GM21529 (cell line): Measurements from ENCODE around the gene ABLIM2.

Experiments
- ATAC-seq: cut with Tn5 transposase; IDR thresholded peaks from one replicate; pipeline ENCODE4 v1.9.1; 2021; ENCODE audit not compliant: unreplicated experiment

The ABLIM2 gene

DNA sequence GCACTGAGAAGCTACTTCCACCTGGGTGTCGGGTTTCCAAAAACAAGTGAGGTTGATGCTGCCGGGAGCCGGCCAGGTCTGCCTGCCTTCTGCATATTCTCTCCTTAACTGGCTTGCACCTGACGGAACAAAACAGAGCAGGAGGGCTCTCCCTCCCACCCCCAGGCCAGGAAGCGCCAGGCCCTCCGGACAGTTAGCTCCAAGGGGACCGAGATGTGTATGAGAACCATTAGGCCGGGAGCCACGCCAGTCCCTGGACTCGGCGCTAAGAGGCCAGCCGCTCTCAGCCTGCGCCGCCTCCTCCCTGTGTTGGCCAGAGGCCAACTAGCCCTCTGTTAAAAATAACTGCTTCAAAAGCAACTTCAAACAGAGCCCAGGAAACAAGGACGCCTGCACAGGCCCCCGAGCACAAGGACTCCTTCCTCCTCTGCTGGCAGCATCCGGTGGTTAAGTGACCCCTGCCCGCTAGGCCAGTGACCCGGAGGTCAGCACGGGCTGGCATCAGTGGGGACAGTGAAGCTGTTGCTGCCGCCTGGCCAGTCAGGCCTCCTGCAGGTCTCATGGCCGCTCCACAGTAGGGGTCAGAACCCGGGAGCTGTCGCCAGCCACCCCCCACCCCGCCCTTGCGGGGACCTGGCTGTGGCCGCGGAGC, 107.9 kb downstream of the ABLIM2 start:
- no peak for ATAC-seq

DNA sequence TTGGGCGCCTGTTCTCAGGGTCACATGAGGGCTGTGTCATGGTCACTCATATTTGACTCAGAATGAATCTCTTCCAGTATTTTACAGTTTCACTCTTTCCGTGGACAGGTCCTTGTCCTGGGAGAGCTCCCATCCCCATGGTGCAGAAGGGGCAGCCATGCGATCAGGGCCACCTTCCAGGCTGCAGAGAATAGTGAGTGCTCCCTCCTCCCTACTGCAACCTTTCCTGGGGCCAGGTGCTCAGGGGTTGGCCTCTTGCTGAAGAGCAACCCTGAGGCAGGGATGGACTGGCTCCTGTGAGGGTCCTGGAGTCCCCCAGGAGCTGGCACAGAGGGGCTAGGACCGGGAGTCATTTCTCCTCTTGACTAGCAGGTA, 108.4 kb downstream of the ABLIM2 start:
- no peak for ATAC-seq

DNA sequence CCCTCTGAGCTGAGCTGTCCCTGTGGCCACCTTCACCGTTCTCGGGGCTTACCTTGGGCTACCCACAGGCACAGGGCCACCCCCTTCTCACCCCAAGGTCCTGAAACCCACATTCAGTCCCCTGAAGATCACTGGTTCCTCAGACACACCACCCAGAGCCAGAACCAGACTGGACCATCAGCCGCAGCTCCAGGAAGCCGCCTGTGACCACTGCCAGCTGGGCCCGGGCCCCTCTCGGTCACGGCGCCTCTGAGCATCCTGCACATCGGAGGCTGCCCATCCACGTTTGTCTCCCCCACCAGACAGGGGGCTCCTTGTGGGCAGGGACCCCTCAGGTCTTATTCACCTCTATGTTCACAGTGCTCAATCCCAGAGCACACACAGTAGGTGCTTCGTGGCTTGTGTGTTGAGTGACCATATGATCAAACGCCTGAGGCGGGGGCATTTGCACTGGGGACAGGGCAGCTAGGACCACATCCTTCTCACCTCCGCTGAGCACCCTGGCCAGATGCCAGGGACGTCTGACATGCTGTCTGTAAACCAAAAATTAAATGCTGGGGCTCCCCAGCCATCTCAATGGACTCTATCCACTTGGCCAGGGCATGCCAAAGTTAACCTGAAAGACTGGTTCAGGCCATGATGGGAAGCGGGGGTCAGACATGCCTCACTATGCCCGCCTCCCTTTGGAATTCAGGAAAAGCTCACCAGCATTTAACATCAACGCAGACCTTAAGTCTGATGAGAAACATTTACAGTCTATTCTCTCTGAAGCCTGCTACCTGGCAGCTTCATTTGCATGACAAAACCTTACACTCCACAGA, 109.5 kb downstream of the ABLIM2 start:
- ATAC-seq = no peak

DNA sequence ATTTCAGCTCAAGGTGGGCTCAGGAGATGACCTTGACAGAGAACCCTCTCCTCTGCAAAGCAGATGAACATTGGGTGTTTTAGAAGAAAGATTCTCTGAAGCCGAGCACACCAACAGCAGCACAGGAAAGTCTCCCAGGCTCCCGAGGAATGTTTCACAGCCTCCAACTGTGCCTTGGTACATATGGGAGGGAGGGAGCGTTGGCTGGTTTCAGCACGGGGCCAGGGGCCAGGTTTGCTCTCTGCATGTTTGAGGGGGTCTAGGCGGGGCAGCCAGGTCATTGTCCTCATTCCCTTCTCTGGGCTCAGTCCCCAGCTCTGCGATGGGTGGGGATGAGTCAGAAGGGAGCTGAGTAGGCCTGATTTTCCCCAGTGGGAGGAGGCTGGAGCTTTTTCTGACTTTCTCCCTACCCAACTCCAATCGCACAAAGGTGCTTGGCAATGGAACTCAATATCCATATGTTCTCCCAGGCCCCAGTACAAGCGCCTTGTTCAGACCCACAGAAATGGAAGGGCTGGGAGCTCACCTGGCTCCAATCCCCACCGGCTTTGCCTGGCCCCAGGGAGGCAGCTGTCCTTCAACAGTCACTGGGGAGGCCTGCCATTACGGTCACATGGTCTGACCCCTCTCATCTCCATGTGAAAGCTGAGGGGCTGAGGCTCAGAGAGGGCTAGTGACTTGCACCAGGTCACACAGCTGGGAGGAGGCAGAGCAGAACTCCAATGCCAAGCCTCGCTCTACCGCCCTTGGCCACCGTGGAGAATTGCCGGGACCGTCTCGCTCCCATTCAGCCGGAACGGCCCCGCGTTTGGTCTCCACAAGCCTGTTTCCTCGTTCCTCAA, 110.6 kb downstream of the ABLIM2 start:
- no peak for ATAC-seq

DNA sequence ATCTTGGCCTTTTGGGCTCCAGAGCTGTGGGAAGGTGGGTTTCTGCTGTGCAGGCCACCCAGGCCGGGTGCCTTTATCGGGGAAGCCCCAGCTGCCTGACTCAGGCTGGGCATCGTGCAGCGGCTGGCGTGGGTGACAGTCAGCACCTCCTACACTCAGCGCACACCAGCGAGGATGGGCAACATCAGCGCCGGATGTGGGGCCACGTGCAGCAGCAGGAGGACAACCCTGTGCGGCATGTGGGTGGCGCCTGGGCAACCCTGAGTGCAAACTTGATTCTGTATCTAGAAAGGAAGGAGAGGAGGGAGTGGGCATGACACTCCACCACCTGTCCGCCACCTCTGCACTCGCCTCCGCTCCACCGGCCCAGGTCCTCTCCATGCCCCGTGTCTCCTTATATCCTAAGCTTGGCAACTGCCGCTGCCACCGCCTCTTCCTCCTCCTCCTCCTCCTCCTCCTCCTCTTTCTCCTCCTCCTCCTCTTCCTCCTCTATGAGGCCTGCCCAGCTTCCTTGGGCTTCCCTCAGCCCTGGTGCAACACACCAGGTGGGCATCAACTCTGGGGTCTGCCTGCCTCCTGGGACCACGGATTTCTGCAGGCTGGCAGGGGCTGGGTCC, 111.6 kb downstream of the ABLIM2 start:
- ATAC-seq = no peak

DNA sequence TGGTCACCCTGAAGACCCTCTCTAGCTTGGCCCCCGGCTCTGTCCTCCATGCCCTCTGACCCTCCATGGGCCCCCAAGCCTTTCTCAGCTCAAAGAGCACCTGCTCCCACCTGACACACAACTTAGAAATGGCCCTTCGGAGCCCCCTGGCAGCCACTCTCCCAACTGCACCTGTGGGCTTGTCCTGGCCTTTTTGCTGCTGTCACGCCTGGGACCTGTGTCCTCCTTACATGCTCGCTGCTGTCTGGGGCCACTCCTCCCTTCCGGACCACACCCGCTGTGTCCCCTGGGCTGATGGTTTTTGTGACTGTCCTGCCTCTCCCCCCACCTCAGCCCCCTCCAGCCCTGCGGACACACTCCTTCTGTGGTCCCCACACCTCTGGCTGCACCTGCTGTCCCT, 112.7 kb downstream of the ABLIM2 start:
- ATAC-seq = no peak

DNA sequence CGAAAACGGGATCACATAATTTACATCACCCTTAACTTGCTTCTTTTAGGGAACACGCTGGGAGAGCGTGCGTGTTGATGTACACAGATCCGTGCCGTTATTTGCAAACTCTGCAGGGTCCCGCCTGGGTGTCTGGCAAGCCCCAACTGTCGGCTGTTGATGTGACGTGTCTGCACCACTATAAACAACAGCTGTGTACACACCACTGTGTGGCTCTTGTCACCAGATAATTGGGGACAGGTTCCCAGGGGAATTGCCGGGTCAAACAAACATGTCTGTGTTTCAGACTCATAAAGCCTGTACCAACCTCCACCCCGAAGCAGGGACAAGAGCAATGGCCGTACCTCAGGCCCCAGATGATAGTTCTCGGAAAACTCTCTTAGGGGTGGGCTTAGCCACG, 113.9 kb downstream of the ABLIM2 start:
- no peak for ATAC-seq

DNA sequence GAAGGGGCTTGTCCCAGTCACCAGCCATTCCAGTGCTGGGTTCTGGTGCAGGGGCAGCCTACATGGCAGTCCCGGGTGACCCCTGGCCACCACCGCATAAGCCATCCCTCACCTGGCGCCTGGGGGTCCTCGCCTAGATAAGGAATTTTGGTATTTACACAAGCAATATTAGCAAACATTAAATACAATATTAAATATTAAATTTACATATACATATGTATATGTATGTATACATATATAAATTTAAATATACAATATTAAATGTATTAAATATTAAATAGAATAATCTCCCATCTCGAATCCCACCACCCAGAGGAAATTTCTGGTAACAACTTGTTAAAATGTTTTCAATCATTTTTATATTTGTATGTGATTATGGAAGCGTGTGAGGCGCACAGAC, 114.4 kb downstream of the ABLIM2 start:
- ATAC-seq = no peak

DNA sequence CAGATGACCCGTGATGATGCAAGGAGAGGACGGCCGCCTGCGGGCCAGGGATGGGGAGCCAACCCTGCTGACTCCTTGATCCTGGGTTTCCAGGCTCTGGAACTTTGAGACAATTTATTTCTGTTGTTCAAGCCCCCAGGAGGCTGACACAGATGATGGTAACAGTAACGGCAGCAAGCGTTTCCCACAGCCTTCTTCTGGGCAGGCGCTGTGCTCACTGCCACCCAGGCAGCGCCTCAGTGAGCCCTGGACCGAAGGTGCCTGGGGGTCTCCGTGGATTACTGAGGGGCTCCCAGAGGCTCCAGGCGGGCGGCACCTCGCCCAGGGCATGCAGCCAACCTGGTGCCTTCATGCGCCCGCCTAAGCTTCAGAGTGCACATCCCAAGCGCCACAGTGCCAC, 115.0 kb downstream of the ABLIM2 start:
- ATAC-seq = no peak

DNA sequence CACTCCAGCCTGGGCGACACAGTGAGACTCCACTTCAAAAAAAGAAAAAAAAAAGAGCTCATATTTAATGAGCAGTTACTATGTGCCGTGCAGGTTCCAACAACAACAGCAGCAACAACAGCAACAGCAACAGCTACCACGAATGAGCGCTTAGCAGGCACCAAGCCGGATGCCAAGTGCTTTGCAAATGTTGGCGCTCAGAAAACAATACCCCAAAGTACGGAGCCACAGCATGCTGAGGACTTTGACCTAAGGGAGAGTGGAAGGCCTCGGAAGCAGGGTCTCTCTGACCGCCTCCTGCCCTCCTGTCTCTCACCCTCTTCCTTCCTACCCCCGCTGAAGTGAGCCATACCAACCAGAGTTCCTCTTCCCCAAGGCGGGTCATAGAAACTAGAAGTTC, 116.7 kb downstream of the ABLIM2 start:
- ATAC-seq = no peak

DNA sequence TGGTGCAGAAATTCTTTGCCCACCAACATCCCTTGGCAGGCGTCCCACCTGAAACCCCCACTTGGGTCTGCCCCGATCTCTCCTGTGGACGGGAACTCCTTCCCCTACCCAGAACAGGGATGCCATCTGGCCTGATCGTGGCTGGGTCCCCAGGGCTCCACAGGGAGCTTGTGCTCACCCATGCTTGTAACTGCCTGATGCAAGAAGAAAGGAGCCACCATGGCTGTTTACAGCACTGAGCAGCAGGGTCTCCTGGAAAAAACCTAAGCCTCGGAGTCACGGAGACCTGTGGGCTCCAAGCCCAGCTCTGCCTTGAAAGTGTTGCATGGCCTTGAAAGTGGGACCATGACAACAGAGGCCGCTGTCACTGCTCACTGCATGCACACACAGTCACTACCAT, 117.4 kb downstream of the ABLIM2 start:
- ATAC-seq = no peak

DNA sequence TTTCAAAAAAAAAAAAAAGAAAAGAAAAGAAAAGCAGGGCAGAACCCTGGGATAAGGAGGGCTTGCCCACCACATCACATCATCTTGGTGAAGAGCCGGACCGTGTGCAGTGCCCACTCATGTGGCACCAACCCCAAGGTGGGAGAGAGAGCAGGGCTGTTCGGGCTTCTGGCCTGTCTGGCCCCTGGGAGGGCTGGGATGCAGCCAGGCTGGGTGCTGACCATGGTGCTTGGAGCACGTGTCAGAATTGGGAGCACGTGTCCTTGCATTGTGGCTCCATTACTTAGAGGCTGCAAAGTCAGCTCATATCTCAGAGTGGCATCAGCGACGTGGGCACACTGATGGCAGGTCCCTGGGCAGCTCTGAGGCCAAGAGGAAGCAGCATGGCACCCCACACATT, 118.0 kb downstream of the ABLIM2 start:
- ATAC-seq = no peak

DNA sequence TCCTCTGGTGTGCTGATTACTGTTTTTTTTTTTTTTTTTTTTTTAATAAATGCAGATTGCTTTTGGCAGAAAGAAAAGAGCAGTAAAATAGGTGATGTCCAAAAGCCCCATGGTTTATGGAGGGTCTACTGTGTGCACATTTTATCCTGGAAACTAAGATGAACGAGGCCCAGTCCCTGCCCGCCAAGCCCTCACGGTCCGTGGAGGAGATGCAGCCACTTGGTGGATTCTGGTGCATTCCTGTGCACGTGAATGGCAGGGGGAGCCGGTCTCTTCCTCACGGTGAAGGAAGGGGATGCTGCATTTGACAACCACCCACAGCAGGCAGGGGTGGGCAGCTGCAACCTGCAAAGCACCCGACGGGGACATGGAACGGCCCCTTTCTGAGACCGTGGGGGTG, 118.8 kb downstream of the ABLIM2 start:
- ATAC-seq = no peak

DNA sequence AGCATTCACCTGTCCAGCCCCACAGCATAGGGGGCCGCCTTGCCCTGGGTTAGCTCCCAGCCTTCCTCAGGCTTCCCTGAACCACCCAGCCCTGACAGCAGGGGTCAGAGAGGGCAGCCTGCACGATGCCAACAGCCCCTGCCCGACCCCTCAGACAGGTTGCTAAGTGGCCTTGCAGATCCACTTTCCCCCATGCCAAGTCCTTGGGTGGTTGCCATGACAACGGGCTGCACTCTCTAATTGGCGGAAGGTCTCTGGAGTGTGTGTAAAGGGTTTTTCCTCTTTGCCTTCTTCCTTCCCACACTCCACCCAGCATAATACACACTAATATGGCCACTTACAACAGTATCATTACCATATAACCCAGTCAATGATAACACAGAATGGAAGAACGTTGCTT, 119.3 kb downstream of the ABLIM2 start:
- no peak for ATAC-seq

DNA sequence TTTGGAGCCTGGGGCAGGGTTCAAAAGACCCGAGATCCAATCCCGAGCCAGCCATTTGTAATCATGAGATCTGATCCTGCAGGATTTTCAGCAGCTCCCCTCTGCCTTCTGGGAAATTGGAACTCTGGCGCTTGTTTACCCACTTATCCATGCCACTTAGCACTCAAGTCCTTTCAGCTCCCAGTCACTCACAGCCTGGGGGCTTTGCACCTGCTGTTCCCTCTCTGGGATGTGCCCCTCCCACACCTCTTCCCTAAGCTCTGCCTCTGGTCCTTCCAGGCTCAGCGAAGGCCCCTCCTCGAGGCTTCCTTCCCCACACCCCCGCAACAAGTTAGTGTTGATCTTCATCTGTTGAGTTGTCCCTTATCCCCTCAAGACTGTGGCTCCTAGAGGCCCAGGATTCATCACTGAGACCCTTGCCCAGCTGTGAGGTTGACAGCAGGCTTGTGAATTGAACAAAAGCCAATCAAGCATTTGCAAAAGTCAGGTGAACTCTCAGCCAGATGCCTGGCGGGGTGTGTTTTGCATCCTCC, 119.8 kb downstream of the ABLIM2 start:
- no peak for ATAC-seq

DNA sequence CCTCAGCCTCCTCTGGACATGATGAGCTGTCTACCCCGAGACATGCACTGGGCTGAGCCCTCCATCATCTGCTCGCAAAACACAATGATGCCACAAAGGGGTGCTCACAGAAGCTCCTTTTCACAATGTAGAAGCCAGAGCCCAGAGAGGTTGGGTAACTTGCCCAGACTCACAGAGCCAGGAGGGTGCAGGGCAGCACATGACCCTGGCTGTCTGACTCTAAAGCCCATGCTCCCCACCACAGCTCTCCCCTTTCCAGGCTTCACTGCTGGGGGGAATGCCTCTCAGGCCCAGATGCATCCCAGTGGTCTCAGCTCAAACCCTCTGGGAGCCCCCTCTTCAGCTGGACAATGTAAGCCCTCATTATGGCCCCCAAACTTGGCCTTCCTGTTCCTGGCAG, 120.5 kb downstream of the ABLIM2 start:
- ATAC-seq = no peak

DNA sequence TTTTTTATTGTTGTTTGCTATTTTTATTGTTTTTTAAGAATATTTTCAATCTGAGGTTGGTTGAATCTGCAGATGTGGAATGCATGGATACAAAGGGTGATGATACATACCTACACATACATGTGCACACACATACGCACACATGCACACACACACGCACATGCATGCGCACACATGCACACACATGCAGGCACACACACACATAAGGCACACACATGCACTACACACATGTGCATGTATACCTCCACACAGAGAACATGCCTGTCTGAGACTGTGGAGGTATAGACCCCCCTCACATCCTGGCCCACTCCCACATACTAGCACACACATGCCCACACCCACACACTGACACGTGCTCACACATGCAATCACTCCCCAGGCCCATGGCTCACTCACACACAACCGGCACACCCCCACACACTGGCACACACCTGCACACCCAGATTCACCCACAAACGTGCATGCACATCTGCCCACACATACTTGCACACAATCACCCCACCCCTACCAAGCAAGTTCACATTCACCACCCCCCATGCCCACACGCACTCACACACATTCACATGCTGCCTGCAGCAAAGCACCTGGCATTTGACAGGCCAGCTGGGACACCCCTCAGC, 121.4 kb downstream of the ABLIM2 start:
- no peak for ATAC-seq

DNA sequence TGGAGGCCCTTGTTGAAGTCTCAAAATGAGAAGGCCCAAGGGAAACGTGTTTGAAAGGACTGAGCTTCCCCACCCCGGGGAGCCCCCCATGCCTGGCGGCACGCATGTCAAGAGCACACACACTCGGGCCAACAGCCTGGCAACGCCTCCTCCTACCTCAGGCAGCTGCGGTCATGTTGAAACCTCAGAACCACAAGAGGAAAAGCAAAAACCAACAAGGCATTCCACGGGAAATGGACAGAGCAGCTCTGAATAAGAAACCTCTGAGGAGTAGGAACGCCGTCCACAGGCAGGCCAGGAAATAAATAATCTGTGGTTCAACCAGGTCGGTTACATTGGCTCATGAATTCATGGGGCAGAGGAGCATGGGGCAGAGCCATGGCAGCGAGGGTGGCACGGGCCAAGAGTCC, 123.2 kb downstream of the ABLIM2 start:
- ATAC-seq = no peak

DNA sequence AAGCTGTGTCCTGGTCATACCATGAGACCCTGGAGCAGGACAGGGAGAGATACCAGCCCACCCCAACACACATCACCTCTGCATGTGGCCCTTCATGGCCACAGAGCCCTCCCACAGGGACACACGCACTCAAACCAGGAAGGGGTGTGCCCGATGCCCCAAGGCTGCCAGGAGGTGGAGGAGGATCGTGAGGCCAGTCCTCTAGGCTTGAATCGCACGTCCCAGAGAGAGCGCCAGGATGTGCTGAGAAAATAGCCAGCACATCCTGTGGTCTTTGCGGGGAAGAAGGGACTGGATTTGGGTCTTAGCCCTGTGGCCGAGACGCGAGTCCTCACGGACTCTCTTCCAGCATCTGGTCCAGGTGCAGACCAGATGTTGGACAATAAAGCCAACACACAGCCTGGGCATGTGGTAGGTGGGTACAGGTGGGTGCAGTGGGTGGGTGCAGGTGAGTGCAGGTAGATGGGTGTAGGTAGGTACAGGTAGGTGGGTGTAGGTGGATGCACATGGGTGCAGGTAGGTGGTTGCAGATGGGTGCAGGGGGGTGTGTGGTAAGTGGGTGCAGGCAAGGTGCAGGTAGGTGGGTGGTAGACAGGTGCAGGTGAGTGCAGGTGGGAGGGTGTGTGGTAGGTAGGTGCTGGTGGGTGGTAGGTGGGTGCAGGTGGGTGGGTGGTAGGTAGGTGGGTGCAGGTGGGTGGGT, 124.6 kb downstream of the ABLIM2 start:
- no peak for ATAC-seq

DNA sequence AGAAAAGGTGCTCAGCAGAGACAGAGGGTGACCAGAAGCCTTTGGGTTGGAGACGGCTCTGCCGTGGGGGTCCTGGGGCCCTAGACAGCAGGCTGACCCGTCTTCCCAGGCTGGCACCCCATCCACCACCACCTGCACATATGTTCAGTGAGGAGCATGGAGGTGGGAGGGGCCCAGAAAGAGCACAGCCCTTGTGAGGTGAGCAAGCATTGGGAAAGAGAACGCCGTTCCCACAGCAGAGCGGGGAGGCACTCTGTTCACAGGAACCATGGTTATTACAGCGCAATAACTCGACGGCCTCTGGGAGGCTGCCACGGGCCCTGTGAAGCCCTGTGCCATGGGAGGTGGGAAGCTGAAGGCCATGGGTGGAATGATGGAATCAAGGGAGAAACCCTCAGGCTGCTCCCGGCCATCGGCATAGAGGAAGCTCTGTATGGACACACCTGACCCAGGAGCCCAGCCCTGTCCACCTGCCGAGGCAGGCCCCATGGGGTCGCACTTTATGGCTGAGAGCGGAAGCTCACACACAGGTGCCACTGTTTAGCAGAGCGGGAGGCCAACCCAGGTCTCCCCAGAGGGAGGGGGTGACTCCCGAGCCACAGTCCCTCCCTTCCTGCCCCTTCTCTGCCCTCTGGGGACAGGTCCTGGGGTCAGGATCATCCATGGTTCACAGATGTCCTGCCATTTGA, 125.4 kb downstream of the ABLIM2 start:
- ATAC-seq = no peak
